ENCODE measurements around the gene LCE2B. TPM values are rescaled to one million over a fixed set of nuclear protein-coding genes. Genes with fewer than 3 reads are reported as not detected.
"Not testable (repeated sequence)": the region's sequence is repeated elsewhere in the genome, so short reads cannot be mapped to it uniquely, and the experiment has no call there.

LCE2B gene
- total RNA-seq, 1 donor from 2014 or later: not detected

GRCh38 chr1:152673016-152673415 lies 12.9 kb upstream of the LCE2B start:
- TF ChIP-seq, protein P1, sequence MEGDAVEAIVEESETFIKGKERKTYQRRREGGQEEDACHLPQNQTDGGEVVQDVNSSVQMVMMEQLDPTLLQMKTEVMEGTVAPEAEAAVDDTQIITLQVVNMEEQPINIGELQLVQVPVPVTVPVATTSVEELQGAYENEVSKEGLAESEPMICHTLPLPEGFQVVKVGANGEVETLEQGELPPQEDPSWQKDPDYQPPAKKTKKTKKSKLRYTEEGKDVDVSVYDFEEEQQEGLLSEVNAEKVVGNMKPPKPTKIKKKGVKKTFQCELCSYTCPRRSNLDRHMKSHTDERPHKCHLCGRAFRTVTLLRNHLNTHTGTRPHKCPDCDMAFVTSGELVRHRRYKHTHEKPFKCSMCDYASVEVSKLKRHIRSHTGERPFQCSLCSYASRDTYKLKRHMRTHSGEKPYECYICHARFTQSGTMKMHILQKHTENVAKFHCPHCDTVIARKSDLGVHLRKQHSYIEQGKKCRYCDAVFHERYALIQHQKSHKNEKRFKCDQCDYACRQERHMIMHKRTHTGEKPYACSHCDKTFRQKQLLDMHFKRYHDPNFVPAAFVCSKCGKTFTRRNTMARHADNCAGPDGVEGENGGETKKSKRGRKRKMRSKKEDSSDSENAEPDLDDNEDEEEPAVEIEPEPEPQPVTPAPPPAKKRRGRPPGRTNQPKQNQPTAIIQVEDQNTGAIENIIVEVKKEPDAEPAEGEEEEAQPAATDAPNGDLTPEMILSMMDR (IDR thresholded peaks at IDR 0.05; ENCODE audit: unreplicated experiment): no peak
- H3K36me3 Mint-ChIP-seq: peaks cover 2% of the 10 kb centered on the region
- DNase-seq (ENCODE audit: low spot score in 2 of 2, unreplicated experiment in 2 of 2): no peak
- no peak overlapping the region for H3K4me3 Mint-ChIP-seq
- H3K4me1 Mint-ChIP-seq: no peaks in the 10 kb centered on the region
- no peak overlapping the region for H3K27ac Mint-ChIP-seq
- H3K9me3 Mint-ChIP-seq: peaks cover 81% of the 10 kb centered on the region
- H3K27me3 Mint-ChIP-seq (ENCODE audit: low read depth): no peaks in the 10 kb centered on the region

- peaks cover 82% of the 10 kb centered on the region for H3K9me3 Mint-ChIP-seq
- H3K27ac Mint-ChIP-seq: not testable (repeated sequence)
These were observed 10.9 kb upstream of the LCE2B start, which contains the start of gene LCE2C for GRCh38 chr1:152674983-152675382. TSS of gene LCE2C (plus strand) at chr1:152675279. CDS start at chr1:152676016, 737 bp downstream.

DNA sequence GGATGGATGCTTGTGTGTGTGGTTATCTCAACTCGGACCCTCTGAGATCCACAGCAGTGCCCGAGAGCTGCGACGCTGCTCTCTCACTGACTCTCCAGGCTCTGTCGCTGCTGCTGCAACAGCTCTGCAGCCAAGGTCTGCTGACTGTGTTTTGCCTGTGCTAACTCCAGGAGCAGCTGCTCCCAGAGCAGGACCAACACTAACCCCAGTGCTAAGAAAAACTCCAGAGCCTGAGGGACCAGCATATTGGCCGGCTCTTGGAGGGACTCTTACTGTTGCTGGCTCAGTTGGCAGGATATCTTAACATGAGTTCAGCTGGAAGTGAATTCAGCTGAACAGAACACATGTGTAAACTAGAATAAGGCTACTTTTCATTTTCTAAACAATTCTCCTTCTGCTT lies 6.5 kb upstream of the LCE2B start:
- TF ChIP-seq, protein P1 (IDR thresholded peaks at IDR 0.05; ENCODE audit: unreplicated experiment): no peak
- H3K27me3 Mint-ChIP-seq (ENCODE audit: low read depth): no peaks in the 10 kb centered on the region
- no peaks in the 10 kb centered on the region for H3K4me1 Mint-ChIP-seq
- H3K9me3 Mint-ChIP-seq: peaks cover 74% of the 10 kb centered on the region
- peaks cover 2% of the 10 kb centered on the region for H3K36me3 Mint-ChIP-seq
- DNase-seq (ENCODE audit: low spot score in 2 of 2, unreplicated experiment in 2 of 2): no peak
- H3K27ac Mint-ChIP-seq: no peak overlapping the region
- no peak overlapping the region for H3K4me3 Mint-ChIP-seq

More at GRCh38 chr1:152674983-152675382, 10.9 kb upstream of the LCE2B start, which contains the start of gene LCE2C:
- not testable (repeated sequence) for DNase-seq (ENCODE audit: low spot score in 2 of 2, unreplicated experiment in 2 of 2); H3K4me1 Mint-ChIP-seq; H3K36me3 Mint-ChIP-seq; H3K27me3 Mint-ChIP-seq (ENCODE audit: low read depth); H3K4me3 Mint-ChIP-seq

GRCh38 chr1:152681616-152682015 lies 4.3 kb upstream of the LCE2B start:
- Mint-ChIP-seq H3K27ac (no peak overlapping the region), H3K36me3 (no peaks in the 10 kb centered on the region), H3K4me3 (no peak overlapping the region), H3K27me3 (ENCODE audit: low read depth) (no peaks in the 10 kb centered on the region), H3K4me1 (no peaks in the 10 kb centered on the region), H3K9me3 (peaks cover 84% of the 10 kb centered on the region)
- no peak for DNase-seq (ENCODE audit: low spot score in 2 of 2, unreplicated experiment in 2 of 2)
- TF ChIP-seq, protein P1 (IDR thresholded peaks at IDR 0.05; ENCODE audit: unreplicated experiment): no peak

DNA sequence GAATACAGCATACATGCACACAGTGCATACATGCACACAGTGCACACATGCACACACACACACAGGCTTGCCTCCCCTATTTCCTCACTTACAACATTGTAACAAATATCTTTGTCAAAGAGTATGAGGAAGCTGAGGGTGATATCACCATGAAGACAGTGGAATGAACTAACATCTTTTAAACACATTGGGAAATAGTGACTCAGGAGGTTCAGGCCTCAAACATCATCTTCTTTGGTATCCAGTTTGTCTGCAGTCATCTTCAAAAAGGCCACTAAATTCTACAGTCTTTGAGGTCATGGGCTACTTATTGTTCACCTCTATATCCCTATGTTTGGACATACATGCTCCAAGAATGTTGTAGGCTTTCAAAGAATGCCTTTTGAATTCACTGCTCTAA lies 2.1 kb upstream of the LCE2B start:
- no peaks in the 10 kb centered on the region for H3K36me3 Mint-ChIP-seq
- DNase-seq (ENCODE audit: low spot score in 2 of 2, unreplicated experiment in 2 of 2): no peak
- no peaks in the 10 kb centered on the region for H3K27me3 Mint-ChIP-seq (ENCODE audit: low read depth)
- H3K27ac Mint-ChIP-seq: no peak overlapping the region
- H3K4me3 Mint-ChIP-seq: no peak overlapping the region
- no peaks in the 10 kb centered on the region for H3K4me1 Mint-ChIP-seq
- TF ChIP-seq, protein P1 (IDR thresholded peaks at IDR 0.05; ENCODE audit: unreplicated experiment): no peak
- peaks cover 80% of the 10 kb centered on the region for H3K9me3 Mint-ChIP-seq

DNA sequence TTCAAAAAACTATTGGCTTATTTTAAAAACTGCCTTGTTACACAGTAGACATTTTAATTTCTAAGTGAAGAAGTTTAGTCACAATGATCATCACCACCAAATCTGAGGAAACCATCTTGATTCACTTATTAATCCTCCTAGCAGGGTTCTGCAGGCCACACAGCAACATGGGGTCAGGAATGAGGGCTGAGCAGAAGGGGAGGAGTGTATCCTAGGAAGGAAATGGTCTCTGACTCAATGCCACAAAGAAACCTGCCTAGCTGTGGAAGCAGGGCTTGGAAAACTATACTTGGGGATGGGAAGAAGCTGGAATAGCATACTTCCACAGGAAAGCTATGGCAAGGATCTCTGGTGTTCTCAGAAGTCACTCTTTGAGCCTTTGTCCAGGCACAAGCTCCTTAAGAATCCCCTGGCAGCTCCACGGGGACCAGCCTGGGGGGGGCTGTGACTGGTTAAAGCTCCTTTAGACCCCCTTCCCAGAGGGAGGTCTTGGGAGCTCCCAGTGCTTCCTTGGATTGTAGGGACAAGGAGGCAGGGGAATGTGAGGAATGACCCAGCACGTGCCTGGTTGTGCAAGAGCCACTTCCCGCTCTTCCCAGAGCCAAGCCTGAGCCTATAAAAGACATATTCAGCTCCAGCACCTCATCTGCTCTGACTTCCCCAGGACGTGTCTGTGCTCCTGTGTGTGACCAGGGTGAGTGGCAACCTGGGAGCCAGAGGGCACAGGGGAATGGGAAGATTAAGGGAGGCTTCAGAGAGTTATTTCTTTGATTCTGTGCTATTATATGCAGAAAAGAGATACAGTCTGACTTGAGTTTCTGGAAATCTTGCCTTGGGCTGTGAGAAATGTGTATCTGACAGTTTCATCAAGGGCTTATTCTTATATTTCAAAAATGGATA lies 12.0 kb downstream of the LCE2B start, which contains the start of gene LCE2A:
Gene LCE2A (plus strand): TSS at position 645 of the 900 bp plus-strand sequence. CDS start 557 bp downstream, outside the sequence.
- Mint-ChIP-seq H3K4me1 (no peaks in the 10 kb centered on the region), H3K27me3 (ENCODE audit: low read depth) (no peaks in the 10 kb centered on the region), H3K36me3 (no peaks in the 10 kb centered on the region), H3K4me3 (no peak within 1 kb of the TSS), H3K9me3 (peaks cover 73% of the 10 kb centered on the region), H3K27ac (no peak within 1 kb of the TSS)
- TF ChIP-seq, protein P1 (IDR thresholded peaks at IDR 0.05; ENCODE audit: unreplicated experiment): no peak
- no peak for DNase-seq (ENCODE audit: low spot score in 2 of 2, unreplicated experiment in 2 of 2)

All from mesothelial cell of epicardium (in vitro differentiated cells).